Endothelial cell (in vitro differentiated cells): Measurements from ENCODE around the gene MYO5A. TPM values are rescaled to one million over a fixed set of nuclear protein-coding genes. Genes with fewer than 3 reads are reported as not detected.

ENCODE experiments used
- DNase-seq: peaks from one replicate; pipeline ENCODE4 v3.0.0; 2021; ENCODE audit warnings: low spot score
- H3K27ac Mint-ChIP-seq: one replicate; pipeline ENCODE4 v1.8.0; 2021; ENCODE audit warnings: mixed read lengths, inconsistent platforms; ENCODE audit not compliant: unreplicated experiment
- H3K27me3 Mint-ChIP-seq: one replicate; pipeline ENCODE4 v1.8.0; 2021; ENCODE audit warnings: mild to moderate bottlenecking, moderate library complexity, mixed read lengths, inconsistent platforms; ENCODE audit not compliant: unreplicated experiment
- H3K36me3 Mint-ChIP-seq: one replicate; pipeline ENCODE4 v1.8.0; 2021; ENCODE audit warnings: mild to moderate bottlenecking, low read depth, mixed read lengths, inconsistent platforms; ENCODE audit not compliant: unreplicated experiment
- H3K4me1 Mint-ChIP-seq: one replicate; pipeline ENCODE4 v1.8.0; 2021; ENCODE audit warnings: mild to moderate bottlenecking, mixed read lengths, inconsistent platforms; ENCODE audit not compliant: unreplicated experiment
- H3K4me3 Mint-ChIP-seq: one replicate; pipeline ENCODE4 v1.8.0; 2021; ENCODE audit warnings: mild to moderate bottlenecking, mixed read lengths, inconsistent platforms; ENCODE audit not compliant: unreplicated experiment
- H3K9me3 Mint-ChIP-seq: one replicate; pipeline ENCODE4 v1.8.0; 2021; ENCODE audit warnings: mixed read lengths, inconsistent platforms; ENCODE audit not compliant: unreplicated experiment
- total RNA-seq: library from RNA; stranded (reverse); fragmentation: NEBNext Ultra II Directional; extraction: Animal tissue kit (Norgen Biotek cat#: 25700); gene quantifications from one replicate; pipeline ENCODE4 v1.2.1, GENCODE V29; 2021; ENCODE audit not compliant: unreplicated experiment
- TF ChIP-seq, protein P1 (sequence below): fragments of 200-600 bp; sonication (generic); IDR thresholded peaks from one replicate; pipeline ENCODE4 v1.5.0; 2021; ENCODE audit warnings: antibody characterized with exemption; ENCODE audit not compliant: unreplicated experiment

The MYO5A gene
- total RNA-seq, 1 donor from 2014 or later = 9.1 TPM

- no peak overlapping the region for H3K27ac Mint-ChIP-seq
- no peak for DNase-seq
- H3K36me3 Mint-ChIP-seq = peaks cover 28% of the 10 kb centered on the region
- H3K9me3 Mint-ChIP-seq = no peaks in the 10 kb centered on the region
- H3K27me3 Mint-ChIP-seq = peaks cover 4% of the 10 kb centered on the region
- H3K4me1 Mint-ChIP-seq = no peaks in the 10 kb centered on the region
- TF ChIP-seq, protein P1, sequence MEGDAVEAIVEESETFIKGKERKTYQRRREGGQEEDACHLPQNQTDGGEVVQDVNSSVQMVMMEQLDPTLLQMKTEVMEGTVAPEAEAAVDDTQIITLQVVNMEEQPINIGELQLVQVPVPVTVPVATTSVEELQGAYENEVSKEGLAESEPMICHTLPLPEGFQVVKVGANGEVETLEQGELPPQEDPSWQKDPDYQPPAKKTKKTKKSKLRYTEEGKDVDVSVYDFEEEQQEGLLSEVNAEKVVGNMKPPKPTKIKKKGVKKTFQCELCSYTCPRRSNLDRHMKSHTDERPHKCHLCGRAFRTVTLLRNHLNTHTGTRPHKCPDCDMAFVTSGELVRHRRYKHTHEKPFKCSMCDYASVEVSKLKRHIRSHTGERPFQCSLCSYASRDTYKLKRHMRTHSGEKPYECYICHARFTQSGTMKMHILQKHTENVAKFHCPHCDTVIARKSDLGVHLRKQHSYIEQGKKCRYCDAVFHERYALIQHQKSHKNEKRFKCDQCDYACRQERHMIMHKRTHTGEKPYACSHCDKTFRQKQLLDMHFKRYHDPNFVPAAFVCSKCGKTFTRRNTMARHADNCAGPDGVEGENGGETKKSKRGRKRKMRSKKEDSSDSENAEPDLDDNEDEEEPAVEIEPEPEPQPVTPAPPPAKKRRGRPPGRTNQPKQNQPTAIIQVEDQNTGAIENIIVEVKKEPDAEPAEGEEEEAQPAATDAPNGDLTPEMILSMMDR = no peak
- H3K4me3 Mint-ChIP-seq = no peak overlapping the region
Observed at GRCh38 chr15:52280326-52281084, 248.2 kb downstream of the MYO5A start.

- no peak overlapping the region for H3K4me3 Mint-ChIP-seq
- no peaks in the 10 kb centered on the region for H3K4me1 Mint-ChIP-seq
- no peaks in the 10 kb centered on the region for H3K9me3 Mint-ChIP-seq
- H3K27me3 Mint-ChIP-seq = peaks cover 4% of the 10 kb centered on the region
- TF ChIP-seq, protein P1 = no peak
- no peak overlapping the region for H3K27ac Mint-ChIP-seq
- DNase-seq = no peak
- H3K36me3 Mint-ChIP-seq = peaks cover 25% of the 10 kb centered on the region
Observed at GRCh38 chr15:52278636-52279367, 249.9 kb downstream of the MYO5A start.

DNA sequence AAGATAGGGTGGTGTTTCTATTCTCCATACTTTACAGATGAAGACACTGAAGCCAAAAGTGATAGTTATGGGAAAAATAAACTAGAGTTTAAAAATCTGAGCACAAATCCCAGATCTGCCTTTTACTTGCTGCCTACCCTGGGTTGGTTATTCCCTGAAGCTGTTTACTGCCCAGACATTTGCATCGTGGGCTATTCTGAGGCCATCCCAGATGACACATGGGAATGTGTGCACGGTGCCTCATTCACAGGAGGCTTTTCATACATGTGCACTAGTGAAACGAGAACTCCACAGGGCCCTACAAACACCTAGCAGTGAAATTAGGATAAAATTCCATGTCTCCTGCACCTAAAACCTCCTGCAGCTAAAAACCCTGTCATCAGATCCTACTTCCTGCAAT is 250.5 kb downstream of the MYO5A start:
- H3K27me3 Mint-ChIP-seq = peaks cover 4% of the 10 kb centered on the region
- no peaks in the 10 kb centered on the region for H3K4me1 Mint-ChIP-seq
- TF ChIP-seq, protein P1 = no peak
- H3K36me3 Mint-ChIP-seq = peaks cover 25% of the 10 kb centered on the region
- H3K4me3 Mint-ChIP-seq = no peak overlapping the region
- H3K27ac Mint-ChIP-seq = no peak overlapping the region
- H3K9me3 Mint-ChIP-seq = no peaks in the 10 kb centered on the region
- no peak for DNase-seq

DNA sequence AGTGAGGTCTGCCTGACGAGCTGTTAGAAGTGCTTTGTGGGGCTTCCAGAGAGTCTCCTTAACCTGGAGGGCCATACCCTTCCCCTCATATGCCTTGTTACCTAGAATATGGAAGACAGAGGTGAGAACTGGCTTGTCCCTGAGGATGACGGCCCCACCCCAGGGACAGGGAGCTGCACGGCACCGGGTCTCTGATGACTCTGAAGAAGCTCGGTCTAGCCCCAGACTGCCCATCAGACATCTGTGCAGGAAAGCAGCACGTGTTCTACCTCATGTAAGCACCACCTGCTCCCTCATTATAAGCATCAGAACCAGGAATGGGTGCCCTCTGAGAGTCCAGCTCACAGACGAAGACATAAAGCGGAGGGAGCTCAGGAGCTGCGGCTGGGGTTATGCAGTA is 251.1 kb downstream of the MYO5A start:
- no peak for DNase-seq
- Mint-ChIP-seq H3K27me3 (peaks cover 4% of the 10 kb centered on the region), H3K4me1 (no peaks in the 10 kb centered on the region), H3K9me3 (no peaks in the 10 kb centered on the region), H3K36me3 (peaks cover 27% of the 10 kb centered on the region), H3K27ac (no peak overlapping the region), H3K4me3 (no peak overlapping the region)
- TF ChIP-seq, protein P1 = no peak

DNA sequence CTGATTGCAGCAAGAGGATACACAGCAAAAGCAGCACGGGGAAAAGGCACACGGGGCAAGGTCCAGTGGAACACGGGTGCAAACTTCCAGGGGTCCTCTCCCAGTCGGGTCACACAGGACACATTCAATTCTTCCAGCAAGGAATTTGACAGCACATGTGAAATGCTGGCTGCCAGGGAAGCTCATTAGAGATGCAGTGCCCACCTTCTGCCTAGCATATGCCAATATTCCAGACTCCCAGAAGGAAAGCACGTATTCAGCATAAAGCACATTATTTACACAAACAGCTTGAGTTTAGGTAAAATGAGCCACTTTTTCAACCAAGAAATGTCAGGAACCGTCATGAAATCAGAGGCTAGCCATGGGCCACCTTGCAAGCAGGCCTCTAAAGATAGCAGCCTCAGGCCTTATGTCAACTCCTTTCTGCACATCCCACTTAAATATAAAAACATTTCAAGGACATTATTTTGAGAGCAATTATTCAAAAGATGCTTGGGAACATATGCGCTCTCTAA is 252.4 kb downstream of the MYO5A start:
- H3K27ac Mint-ChIP-seq = no peak overlapping the region
- H3K36me3 Mint-ChIP-seq = peaks cover 28% of the 10 kb centered on the region
- no peak overlapping the region for H3K4me3 Mint-ChIP-seq
- H3K4me1 Mint-ChIP-seq = no peaks in the 10 kb centered on the region
- no peak for DNase-seq
- TF ChIP-seq, protein P1 = no peak
- peaks cover 4% of the 10 kb centered on the region for H3K27me3 Mint-ChIP-seq
- no peaks in the 10 kb centered on the region for H3K9me3 Mint-ChIP-seq
